Transverse colon (tissue), 4 donors: ENCODE data around the gene ZNF654. TPM values are rescaled to one million over a fixed set of nuclear protein-coding genes. Genes with fewer than 3 reads are reported as not detected.

Experiments used
- DNase-seq: peaks from one replicate; pipeline ENCODE4 v3.0.0-alpha.2; 2019
- H3K27ac ChIP-seq, 4 donors: fragments of 200-600 bp; sonication (generic); 2 replicates each; pipeline ENCODE4 v1.5.1; 2016 to 2018; ENCODE audit warnings: inconsistent platforms in 4 of 4
- H3K27me3 ChIP-seq: fragments of 200-600 bp; sonication (generic); 2 replicates; pipeline ENCODE4 v1.5.1; 2017; ENCODE audit warnings: inconsistent platforms
- H3K36me3 ChIP-seq, 4 donors: fragments of 200-600 bp; sonication (generic); 2 replicates each; pipeline ENCODE4 v1.5.1; 2017 to 2019; ENCODE audit warnings: inconsistent platforms in 4 of 4
- H3K4me1 ChIP-seq, 4 donors: fragments of 200-600 bp; sonication (generic); 2 replicates each; pipeline ENCODE4 v1.5.1; 2017 to 2020; ENCODE audit warnings: inconsistent platforms in 4 of 4
- H3K4me3 ChIP-seq, 4 donors: fragments of 200-600 bp; sonication (generic); 1 replicate in 1 of 4; 2 replicates in 3 of 4; pipeline versions ENCODE4 v1.5.1 to v1.6.1; 2017 to 2019; ENCODE audit warnings: inconsistent platforms in 4 of 4
- H3K9me3 ChIP-seq, 2 donors: fragments of 200-600 bp; sonication (generic); 2 replicates each; pipeline ENCODE4 v1.5.1; 2017 to 2019; ENCODE audit warnings: inconsistent platforms in 2 of 2
- CTCF ChIP-seq, 5 experiments: fragments of 200-600 bp in 3 of 5; fragments of 450-650 bp in 2 of 5; sonication (generic) in 3 of 5; IDR thresholded peaks; 1 replicate in 2 of 5; 2 replicates in 3 of 5; pipeline ENCODE4 v1.5.1; 2016 to 2017; ENCODE audit warnings: antibody characterized with exemption in 5 of 5, inconsistent platforms in 3 of 5, mild to moderate bottlenecking in 2 of 5, moderate library complexity in 1 of 5
- EP300 ChIP-seq: sonication (generic); formaldehyde crosslinking; IDR thresholded peaks from one replicate; pipeline ENCODE4 v1.6.1; 2017; ENCODE audit warnings: antibody characterized with exemption, low read depth
- POLR2A ChIP-seq: fragments of 450-650 bp; IDR thresholded peaks from one replicate; pipeline ENCODE4 v1.6.1; 2016; ENCODE audit warnings: antibody characterized with exemption, mild to moderate bottlenecking, moderate library complexity
- POLR2AphosphoS5 ChIP-seq, 3 donors: sonication (generic); formaldehyde crosslinking; IDR thresholded peaks; one replicate each; pipeline ENCODE4 v1.6.1; 2016; ENCODE audit warnings: antibody characterized with exemption in 3 of 3
- WGBS, 2 donors: methylation state at CpG; one replicate each; pipeline ENCODE4 v1.1.5; 2018; ENCODE audit warnings: low coverage in 1 of 2; 5-methylcytosine and 5-hydroxymethylcytosine counted together
- in situ Hi-C, 4 donors: fragments of 200-750 bp; cut with MboI; loops; one replicate each; pipeline versions ENCODE4 v1.15.0 to v1.15.1; 2017; ENCODE audit warnings: low sequenced_read_pairs in 3 of 4, low pct_ligation_motif_present in 1 of 4, low pct_unique_long_range_greater_than_20kb in 1 of 4
- intact Hi-C: fragments of 100-400 bp; cut with DNase I; formaldehyde crosslinking; loops from one replicate; pipeline ENCODE4 v1.15.1; 2023; ENCODE audit warnings: low total_unique reads
- total RNA-seq, 4 donors: library from RNA; depleted of rRNA; stranded (reverse); fragments of >200 nt; gene quantifications; one replicate each; pipeline ENCODE4 v1.1.0, GENCODE V29; 2016

Gene ZNF654
- total RNA-seq, 4 donors from 2014 or later, result 7.2 to 16.8 (median 13.5) TPM

DNA sequence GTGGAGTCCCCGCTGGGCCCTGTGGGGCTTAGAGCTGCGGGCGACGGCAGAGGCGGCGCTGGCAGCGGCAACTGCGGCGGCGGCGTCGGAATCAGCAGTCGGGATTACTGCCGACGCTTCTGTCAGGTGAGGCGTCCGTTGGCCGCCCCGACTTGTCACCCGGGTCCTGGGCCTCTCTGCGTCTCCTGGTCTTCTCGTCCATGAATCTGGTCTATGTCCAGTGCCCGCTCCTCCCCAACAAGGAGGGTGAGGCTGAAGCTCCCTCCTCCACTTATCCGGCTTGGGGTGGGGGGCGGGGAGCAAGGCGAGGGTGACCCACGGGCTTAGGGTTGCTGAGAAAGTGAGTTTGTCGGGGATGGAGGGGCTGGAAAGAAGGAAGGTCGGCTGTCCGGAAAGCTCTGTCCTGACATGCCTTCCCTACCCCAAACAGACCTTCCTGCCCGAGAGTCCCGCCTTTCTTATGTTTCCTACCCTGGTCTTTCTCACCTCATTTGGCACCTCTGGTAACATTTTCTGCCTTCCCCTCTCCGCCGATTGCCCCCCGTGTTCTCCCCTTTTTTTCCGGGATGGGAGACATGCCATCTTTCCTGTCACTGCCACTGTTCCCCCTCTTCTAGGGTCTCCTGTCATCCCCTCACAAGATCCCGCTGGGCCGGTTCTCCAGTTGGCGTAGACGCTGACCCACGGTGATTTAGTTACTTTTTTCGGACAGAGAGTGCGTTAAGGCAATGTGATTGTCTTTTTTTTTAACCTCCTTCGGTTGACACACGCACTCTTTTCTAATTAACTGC, 520 bp downstream of the ZNF654 start:
- no peak for TF ChIP-seq CTCF (IDR thresholded peaks at IDR 0.05)
- TF ChIP-seq EP300, result no peak
- no peak for TF ChIP-seq POLR2AphosphoS5 (IDR thresholded peaks at IDR 0.05)
- no peak for TF ChIP-seq POLR2A
- peak overlapping the region; percentile 96 to 98 (median 96) for H3K27ac ChIP-seq
- peaks cover 0 to 51% (median 27%) of the 10 kb centered on the region in 4 donors for H3K4me1 ChIP-seq
- H3K4me3 ChIP-seq, result peak overlapping the region; percentile 88 to 100 (median 98)
- peaks cover 0 to 12% (median 6%) of the 10 kb centered on the region in 4 donors for H3K36me3 ChIP-seq
- peak; percentile 15 for DNase-seq
- intact Hi-C loops, result no loop called here
- WGBS, 2 donors, result 0 to 2% methylated on average over 15 to 41 of the region's 45 CpGs
- in situ Hi-C loops, result no loop called here
- H3K9me3 ChIP-seq, result no peaks in the 10 kb centered on the region
- H3K27me3 ChIP-seq, result no peaks in the 10 kb centered on the region

DNA sequence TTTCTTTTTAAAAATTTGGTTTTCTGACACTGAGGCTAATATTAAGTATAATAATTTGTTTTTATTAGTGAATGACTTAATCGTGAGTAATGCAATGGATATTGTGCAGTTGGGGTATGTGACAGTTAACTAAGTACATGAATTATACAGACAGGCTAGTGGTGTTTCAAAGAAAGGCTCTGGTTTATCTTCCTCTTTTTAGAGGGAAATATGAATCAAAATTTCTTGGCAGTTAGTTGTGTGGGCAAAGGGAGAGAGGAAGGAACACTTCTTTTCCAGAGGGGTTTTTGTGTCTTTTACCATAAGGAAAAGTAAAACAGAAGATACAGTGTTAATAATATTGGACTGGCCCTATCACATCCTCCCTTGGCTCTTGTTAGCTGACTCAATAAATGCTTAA, 2.7 kb downstream of the ZNF654 start:
- Histone ChIP-seq H3K4me1 (peaks cover 0 to 50% (median 26%) of the 10 kb centered on the region in 4 donors), H3K4me3 (peak overlapping the region in 1 of 4 donors; percentile 18), H3K36me3 (no peaks in the 10 kb centered on the region), H3K27ac (no peak overlapping the region), H3K9me3 (no peaks in the 10 kb centered on the region), H3K27me3 (no peaks in the 10 kb centered on the region)
- intact Hi-C loops (no loop called here), in situ Hi-C loops (no loop called here)
- TF ChIP-seq POLR2AphosphoS5 (IDR thresholded peaks at IDR 0.05) (no peak), POLR2A (no peak), EP300 (no peak), CTCF (IDR thresholded peaks at IDR 0.05) (no peak)
- WGBS, 2 donors, result 33 to 49% methylated on average over 1 of the region's 1 CpG
- no peak for DNase-seq

- in situ Hi-C loops, result no loop called here
- no peak for DNase-seq
- Histone ChIP-seq H3K36me3 (no peaks in the 10 kb centered on the region), H3K27ac (no peak overlapping the region), H3K9me3 (peaks cover 0 to 7% of the 10 kb centered on the region in 2 donors), H3K27me3 (no peaks in the 10 kb centered on the region), H3K4me3 (no peak overlapping the region), H3K4me1 (peaks cover 0 to 30% (median 10%) of the 10 kb centered on the region in 4 donors)
- 80% methylated on average over 2 of the region's 2 CpGs for WGBS, 2 donors
- intact Hi-C loops, result no loop called here
- no peak for TF ChIP-seq CTCF (IDR thresholded peaks at IDR 0.05)
- no peak for TF ChIP-seq POLR2AphosphoS5 (IDR thresholded peaks at IDR 0.05)
Measured at GRCh38 chr3:88075072-88075471, 16.0 kb downstream of the ZNF654 start.

DNA sequence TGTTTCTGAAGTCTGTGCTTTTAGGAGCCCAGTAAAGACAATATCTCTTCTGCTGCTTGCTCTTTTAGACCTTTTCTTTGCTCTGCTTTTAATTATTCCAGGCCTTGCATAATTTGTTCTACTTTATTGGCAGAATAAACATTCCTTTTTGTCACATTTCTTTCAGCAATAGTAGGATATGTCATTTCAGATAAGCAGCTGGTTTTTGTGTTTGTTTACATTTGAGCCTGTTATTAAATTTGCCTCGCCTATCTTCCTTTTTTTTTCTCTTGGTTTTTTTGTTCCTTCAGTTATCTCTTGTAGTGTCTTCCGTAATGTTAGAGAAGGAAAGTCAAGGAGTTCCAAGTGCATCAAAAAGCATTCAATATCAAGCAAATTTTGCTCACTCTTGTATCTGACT, 16.4 kb downstream of the ZNF654 start:
- no peak overlapping the region for H3K27ac ChIP-seq
- intact Hi-C loops (no loop called here), in situ Hi-C loops (no loop called here)
- TF ChIP-seq CTCF (IDR thresholded peaks at IDR 0.05) (no peak), POLR2AphosphoS5 (IDR thresholded peaks at IDR 0.05) (no peak), POLR2A (no peak), EP300 (no peak)
- H3K9me3 ChIP-seq, result peaks cover 0 to 7% of the 10 kb centered on the region in 2 donors
- peaks cover 0 to 30% (median 10%) of the 10 kb centered on the region in 4 donors for H3K4me1 ChIP-seq
- no peaks in the 10 kb centered on the region for H3K27me3 ChIP-seq
- H3K4me3 ChIP-seq, result no peak overlapping the region
- 60 to 77% methylated on average over 2 of the region's 2 CpGs for WGBS, 2 donors
- no peak for DNase-seq
- H3K36me3 ChIP-seq, result no peaks in the 10 kb centered on the region
